GM18526 (cell line): Measurements from ENCODE around the gene ASB1.

ENCODE experiments used
- POLR2A ChIP-seq: IDR thresholded peaks from 3 replicates; pipeline ENCODE4 v1.6.1; 2011; ENCODE audit not compliant: insufficient read length; ENCODE audit errors: extremely low read depth

The ASB1 gene

GRCh38 chr2:238396663-238397062 is 30.1 kb upstream of the ASB1 start:
- TF ChIP-seq POLR2A = no peak

- TF ChIP-seq POLR2A = no peak
These were observed 29.4 kb upstream of the ASB1 start for GRCh38 chr2:238397356-238397755.

- TF ChIP-seq POLR2A = no peak
These were observed 28.1 kb upstream of the ASB1 start for GRCh38 chr2:238398577-238398976.

DNA sequence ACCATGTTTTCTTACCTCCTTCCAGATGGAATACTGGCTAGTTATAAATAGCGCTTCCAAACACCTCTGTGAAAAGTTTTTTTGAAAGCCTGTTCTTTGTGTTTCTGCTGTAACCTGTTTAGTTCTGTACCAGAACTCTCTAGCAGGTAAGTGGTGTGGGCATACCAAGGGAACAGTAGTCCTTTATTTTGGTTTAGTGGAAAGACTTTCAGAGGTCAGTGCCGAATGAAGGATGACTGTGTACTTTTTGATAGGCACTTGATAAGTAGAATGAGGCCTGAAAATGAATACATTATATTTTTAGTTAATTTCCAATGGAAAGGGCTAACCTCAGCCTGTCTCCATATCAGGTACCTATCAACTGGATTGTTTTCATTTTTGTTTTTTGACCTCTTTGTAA is 27.6 kb upstream of the ASB1 start:
- TF ChIP-seq POLR2A = no peak

- no peak for TF ChIP-seq POLR2A
These were observed 25.2 kb upstream of the ASB1 start for GRCh38 chr2:238401551-238401950.

DNA sequence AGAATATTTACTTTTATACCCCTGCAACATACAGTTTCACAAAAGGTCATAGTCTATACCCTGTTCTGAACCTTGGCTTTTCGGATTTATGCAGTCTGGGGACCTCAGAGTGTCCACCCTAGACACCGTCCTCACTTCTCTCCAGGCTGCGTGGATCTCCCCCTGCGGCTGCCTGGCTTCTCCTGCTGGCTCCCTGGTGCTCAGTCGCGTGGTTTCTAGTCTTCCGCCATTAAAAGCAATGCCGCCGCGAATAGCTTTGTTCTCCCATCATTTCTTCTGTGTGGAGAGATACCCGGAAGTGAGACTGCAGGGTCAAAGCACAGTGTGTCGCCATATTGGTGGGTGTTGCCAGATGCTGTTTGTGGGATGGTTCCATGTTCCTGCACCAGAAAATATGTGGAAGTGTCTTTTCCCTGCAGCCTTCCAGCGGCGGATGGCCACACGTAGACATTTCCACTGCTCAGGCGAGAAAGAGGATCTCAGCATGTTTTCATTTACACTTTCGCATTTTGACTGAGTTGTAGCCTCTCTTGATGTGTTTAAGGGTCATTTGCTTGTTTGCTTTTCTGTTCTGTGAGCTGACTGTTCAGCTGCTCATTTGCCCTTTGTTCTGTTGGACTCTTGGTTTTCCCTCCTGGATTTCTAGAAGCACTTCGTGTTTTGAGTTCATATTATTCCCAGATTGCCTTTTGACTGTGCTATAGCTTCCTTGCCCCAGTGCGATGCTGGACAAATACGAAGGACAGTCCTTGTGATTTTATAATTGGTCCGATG is 22.9 kb upstream of the ASB1 start:
- TF ChIP-seq POLR2A = no peak

DNA sequence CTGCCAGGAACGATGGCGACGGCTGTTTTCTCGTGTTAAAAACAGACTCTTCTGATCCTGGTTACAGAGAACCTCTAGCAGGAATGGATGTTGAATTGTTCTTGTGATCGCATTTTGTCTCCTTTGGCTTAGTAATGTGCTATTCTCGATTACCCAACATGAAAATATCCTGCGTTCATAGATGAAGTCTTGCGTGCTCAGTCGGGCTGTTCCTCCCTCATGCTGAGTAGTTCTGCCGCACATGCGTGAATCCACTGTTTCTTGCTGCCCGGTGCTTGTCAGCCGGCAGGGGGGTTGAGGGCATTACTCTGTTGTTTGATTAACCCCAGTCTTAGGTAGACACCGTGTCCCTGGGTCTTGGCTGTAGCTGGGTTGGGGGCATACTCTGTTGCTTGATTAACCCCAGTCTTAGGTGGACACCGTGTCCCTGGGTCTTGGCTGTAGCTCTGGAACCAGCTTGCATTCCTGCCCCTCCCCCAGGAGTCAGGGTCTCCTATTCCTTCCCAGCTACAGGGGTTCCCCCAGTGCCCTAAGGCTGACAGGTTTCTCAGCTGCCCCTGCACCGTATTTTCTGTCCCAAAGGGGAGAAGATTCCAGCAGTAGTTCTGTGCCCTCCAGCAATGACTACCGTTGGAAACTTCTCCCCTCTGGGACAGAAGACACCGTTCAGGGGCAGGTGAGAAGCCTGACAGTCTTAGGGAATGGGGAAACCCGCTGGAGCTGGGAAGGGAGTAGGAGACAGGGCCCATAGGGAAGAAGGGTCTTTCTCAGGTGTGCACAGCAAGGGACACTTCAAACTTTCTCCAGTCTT is 22.1 kb upstream of the ASB1 start:
- TF ChIP-seq POLR2A = no peak

DNA sequence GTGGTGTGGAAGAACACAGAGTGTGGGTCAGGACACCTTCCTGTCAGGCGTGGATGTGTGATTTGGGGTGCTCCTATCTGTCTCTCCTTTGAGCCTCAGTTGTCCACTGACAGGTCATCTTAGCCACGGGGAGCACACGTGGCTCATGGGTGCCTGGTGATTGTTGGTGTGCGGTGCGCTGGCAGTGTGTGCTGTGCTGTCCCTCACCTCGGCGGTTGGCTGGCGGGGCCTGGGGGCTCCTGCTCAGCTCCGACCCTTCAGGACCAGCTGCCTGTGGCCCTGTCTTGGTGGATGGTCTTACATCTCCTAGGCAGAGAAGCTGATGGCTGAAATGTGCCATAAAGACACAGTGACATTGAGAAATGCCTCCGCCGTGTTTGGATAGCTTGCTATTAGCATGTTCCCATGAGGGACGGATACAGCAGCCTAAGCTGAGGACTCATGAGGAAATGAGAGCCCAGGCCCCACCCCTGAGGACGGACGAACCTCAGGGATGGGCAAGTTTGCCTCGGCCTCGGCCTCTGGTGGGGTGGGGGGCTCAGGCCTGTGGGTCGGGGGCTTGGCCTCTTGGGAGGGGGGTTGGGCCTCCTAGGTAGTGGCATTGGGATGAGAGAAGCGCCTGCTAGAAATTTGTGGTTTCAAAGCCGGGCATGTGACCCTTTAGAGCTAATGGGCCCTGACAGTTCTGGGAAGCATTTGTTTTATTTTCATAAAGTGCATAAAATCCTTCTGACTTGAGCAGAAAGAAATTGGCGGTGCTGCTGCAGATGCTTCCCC is 20.3 kb upstream of the ASB1 start:
- no peak for TF ChIP-seq POLR2A

- TF ChIP-seq POLR2A = no peak
These were observed 19.8 kb upstream of the ASB1 start for GRCh38 chr2:238406998-238407285.

GRCh38 chr2:238407566-238407965 is 19.2 kb upstream of the ASB1 start:
- no peak for TF ChIP-seq POLR2A

- TF ChIP-seq POLR2A = no peak
These were observed 17.9 kb upstream of the ASB1 start for GRCh38 chr2:238408615-238409340.

- TF ChIP-seq POLR2A = no peak
These were observed 17.2 kb upstream of the ASB1 start for GRCh38 chr2:238409341-238410199.

GRCh38 chr2:238412067-238412767 is 14.5 kb upstream of the ASB1 start:
- no peak for TF ChIP-seq POLR2A

DNA sequence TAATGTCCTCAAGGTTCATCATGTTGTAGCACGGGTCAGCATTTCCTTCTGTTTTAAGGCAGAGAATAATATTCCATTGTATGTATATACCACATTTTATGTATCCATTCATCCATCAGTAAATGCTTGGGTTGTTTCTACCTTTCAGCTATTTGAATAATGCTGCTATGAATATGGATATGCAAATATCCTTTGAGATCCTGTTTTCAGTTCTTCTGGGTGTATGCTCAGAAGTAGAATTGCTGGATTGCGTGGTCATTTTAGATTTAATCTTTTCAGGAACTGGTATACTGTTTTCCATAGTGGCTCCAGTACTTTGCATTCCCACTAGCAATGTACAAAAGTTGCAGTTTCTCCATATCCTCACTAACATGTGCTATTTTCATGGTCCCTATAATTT is 13.4 kb upstream of the ASB1 start:
- TF ChIP-seq POLR2A = no peak

DNA sequence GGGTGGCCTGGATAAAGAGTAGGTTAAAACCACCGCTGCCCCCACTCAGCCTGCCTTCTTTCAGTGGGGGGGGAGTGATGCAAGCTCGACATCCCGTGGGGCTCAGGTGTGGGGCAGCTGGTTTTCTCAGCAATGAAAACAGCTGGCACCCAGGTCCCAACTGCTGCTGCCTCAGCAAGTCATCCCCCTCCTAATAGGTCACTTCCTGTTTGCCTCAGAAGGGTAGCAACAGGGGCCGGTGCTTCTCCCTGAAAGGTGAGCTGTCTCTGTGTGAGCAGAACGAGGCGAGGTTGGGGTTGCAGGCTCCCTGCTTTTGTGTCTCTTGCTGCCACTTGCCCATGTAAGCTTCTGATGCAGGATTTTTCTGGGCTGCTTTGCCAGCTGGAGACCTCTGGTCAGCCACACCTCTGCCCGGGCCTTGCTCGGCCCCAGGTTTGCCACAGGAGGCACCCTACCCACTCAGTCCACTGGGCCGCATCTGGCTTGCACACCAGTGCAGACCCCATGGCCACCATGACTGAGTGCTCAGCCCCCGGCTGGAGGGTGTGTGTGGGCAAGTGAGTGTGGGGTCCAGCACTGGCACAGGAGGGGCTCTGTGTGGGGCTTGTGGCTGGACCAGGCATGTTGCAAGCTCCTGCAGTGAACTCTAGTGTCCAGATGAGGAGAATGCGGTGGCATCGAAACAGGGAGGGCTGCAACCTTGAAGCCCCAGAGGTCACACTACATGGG is 11.5 kb upstream of the ASB1 start:
- no peak for TF ChIP-seq POLR2A
